Parathyroid adenoma (tissue), 2 donors: ENCODE results near the gene GRIFIN.
A peak's percentile ranks its signal among the peaks of the same experiment; 100 is the strongest.

Source experiments
- H2AFZ ChIP-seq: fragments of 300-600 bp; sonication (generic); one replicate; pipeline ENCODE4 v1.7.0; 2017; ENCODE audit warnings: antibody characterized with exemption, mild to moderate bottlenecking
- H3K27ac ChIP-seq: fragments of 300-600 bp; sonication (generic); one replicate; pipeline ENCODE4 v1.7.0; 2017
- H3K27me3 ChIP-seq: fragments of 300-600 bp; sonication (generic); one replicate; pipeline ENCODE4 v1.7.0; 2017; ENCODE audit warnings: low read length; ENCODE audit not compliant: control insufficient read depth, insufficient read depth
- H3K36me3 ChIP-seq: fragments of 300-600 bp; sonication (generic); one replicate; pipeline ENCODE4 v1.7.0; 2017; ENCODE audit warnings: low read length; ENCODE audit not compliant: control insufficient read depth, insufficient read depth
- H3K4me1 ChIP-seq: fragments of 300-600 bp; sonication (generic); one replicate; pipeline ENCODE4 v1.7.0; 2017; ENCODE audit warnings: control low read depth
- H3K4me2 ChIP-seq: fragments of 300-600 bp; sonication (generic); one replicate; pipeline ENCODE4 v1.7.0; 2017; ENCODE audit warnings: low read length
- H3K4me3 ChIP-seq: fragments of 300-600 bp; sonication (generic); one replicate; pipeline ENCODE4 v1.7.0; 2017; ENCODE audit warnings: low read depth, low read length
- H3K79me2 ChIP-seq: fragments of 300-600 bp; sonication (generic); one replicate; pipeline ENCODE4 v1.7.0; 2017; ENCODE audit warnings: control low read depth
- H3K9ac ChIP-seq: fragments of 300-600 bp; sonication (generic); one replicate; pipeline ENCODE4 v1.7.0; 2017; ENCODE audit warnings: mild to moderate bottlenecking
- H3K9me3 ChIP-seq: fragments of 300-600 bp; sonication (generic); one replicate; pipeline ENCODE4 v1.7.0; 2017; ENCODE audit warnings: low read length; ENCODE audit not compliant: control insufficient read depth
- TF ChIP-seq, protein P1 (sequence below): fragments of 300-600 bp; sonication (generic); IDR thresholded peaks from one replicate; pipeline ENCODE4 v1.7.0; 2017; ENCODE audit warnings: antibody characterized with exemption, mild to moderate bottlenecking
- donor health status: primary hyperparathyroidism.

Gene GRIFIN

DNA sequence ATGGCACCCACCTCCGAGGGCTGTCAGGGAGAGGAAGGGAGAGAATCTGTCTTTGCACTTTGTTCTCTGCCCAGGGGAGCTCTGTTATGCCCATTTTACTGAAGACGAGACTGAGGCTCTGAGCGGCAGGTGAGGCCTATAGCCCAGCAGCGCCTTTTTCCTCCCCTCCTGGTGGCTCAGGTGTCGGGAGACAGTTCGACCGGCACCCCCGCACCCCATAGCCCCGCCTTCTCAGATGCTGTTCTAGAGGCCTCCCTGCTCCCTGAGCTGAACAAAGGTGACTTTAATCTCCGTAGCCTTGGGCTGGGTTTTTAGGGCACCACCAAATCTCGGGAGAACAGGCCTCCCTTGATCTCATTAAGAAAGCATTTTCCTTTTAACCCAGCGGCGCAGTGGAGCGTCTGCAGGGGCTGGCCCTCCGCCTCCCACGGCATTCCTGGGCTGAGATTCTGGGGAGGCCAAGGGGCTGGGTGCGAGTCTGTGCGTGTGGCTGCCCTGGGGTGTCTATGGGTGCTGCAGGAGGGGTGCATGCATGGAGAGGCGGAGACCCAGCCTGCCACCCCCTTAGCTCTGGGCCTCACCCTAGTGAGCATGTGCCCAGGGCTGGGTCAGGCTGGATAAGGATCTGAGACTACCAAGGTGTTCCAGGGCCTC is 46.7 kb upstream of the GRIFIN start:
- Histone ChIP-seq H3K79me2 (no peaks in the 10 kb centered on the region), H3K4me1 (no peaks in the 10 kb centered on the region), H3K4me3 (peak overlapping the region; percentile 29), H3K27me3 (no peaks in the 10 kb centered on the region), H3K9ac (no peak overlapping the region), H3K4me2 (peak overlapping the region; percentile 33), H3K27ac (no peak overlapping the region), H3K36me3 (no peaks in the 10 kb centered on the region), H2AFZ (no peak overlapping the region), H3K9me3 (no peaks in the 10 kb centered on the region)
- TF ChIP-seq, protein P1, sequence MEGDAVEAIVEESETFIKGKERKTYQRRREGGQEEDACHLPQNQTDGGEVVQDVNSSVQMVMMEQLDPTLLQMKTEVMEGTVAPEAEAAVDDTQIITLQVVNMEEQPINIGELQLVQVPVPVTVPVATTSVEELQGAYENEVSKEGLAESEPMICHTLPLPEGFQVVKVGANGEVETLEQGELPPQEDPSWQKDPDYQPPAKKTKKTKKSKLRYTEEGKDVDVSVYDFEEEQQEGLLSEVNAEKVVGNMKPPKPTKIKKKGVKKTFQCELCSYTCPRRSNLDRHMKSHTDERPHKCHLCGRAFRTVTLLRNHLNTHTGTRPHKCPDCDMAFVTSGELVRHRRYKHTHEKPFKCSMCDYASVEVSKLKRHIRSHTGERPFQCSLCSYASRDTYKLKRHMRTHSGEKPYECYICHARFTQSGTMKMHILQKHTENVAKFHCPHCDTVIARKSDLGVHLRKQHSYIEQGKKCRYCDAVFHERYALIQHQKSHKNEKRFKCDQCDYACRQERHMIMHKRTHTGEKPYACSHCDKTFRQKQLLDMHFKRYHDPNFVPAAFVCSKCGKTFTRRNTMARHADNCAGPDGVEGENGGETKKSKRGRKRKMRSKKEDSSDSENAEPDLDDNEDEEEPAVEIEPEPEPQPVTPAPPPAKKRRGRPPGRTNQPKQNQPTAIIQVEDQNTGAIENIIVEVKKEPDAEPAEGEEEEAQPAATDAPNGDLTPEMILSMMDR: no peak

DNA sequence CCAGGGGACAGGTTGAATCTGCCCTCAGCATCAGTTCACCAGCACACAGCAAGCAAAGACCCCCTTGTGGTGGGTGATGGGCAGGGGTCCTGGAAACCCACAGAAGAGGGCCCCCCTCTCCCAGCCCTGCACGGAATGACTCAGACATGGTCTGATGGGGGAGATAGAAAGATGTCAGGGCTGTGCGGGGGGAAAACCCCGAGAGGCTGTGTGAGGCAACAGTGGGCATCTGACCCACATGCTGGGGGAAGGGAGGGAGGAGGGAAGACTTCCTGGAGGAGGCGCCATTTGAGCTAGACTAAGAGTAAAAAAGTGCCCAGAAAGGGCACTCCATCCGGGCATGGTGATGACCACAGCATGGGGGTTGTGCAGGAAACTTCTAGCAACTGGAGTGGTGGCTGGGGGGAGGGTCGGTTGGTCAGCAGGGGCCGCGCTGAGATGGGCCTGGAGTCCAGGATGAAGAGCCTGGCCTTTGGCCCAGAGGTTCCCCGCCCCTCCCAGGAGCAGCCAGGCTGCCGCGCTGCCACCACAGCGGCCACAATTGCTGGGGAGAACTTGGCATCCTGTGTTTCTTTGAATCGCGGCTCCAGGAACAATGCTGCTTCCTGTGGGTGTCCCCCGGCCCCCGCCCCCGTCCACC is 45.9 kb upstream of the GRIFIN start:
- Histone ChIP-seq H3K4me2 (peak overlapping the region; percentile 37), H3K27me3 (no peaks in the 10 kb centered on the region), H3K36me3 (no peaks in the 10 kb centered on the region), H3K9me3 (no peaks in the 10 kb centered on the region), H3K79me2 (no peaks in the 10 kb centered on the region), H2AFZ (no peak overlapping the region), H3K27ac (no peak overlapping the region), H3K9ac (no peak overlapping the region), H3K4me3 (peak overlapping the region; percentile 22), H3K4me1 (no peaks in the 10 kb centered on the region)
- TF ChIP-seq, protein P1: no peak

DNA sequence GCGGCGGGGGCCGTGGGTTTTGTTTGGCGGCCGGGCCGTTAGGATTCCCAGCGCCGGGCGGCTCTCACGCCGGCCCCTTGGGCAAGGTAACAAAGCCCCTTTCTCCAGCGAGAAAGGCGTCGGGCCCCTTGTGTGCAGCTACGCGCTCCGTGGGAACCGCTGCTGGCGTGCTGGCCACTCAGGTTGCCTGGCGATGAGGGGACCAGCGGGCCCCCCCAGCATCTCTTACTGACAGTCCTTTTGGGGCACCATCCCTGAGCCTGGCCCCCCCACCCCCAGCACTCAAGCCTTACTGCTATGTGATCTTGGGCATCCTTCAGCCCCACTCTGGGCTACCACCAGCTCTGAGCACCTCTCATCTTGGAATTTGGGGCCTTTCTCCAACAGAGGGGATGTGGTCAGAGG is 45.1 kb upstream of the GRIFIN start:
- H3K36me3 ChIP-seq: no peaks in the 10 kb centered on the region
- TF ChIP-seq, protein P1: no peak
- H3K4me1 ChIP-seq: no peaks in the 10 kb centered on the region
- no peak overlapping the region for H3K4me2 ChIP-seq
- no peaks in the 10 kb centered on the region for H3K27me3 ChIP-seq
- no peaks in the 10 kb centered on the region for H3K79me2 ChIP-seq
- H3K9me3 ChIP-seq: no peaks in the 10 kb centered on the region
- H3K4me3 ChIP-seq: peak overlapping the region; percentile 16
- no peak overlapping the region for H3K27ac ChIP-seq
- H3K9ac ChIP-seq: no peak overlapping the region
- H2AFZ ChIP-seq: no peak overlapping the region

DNA sequence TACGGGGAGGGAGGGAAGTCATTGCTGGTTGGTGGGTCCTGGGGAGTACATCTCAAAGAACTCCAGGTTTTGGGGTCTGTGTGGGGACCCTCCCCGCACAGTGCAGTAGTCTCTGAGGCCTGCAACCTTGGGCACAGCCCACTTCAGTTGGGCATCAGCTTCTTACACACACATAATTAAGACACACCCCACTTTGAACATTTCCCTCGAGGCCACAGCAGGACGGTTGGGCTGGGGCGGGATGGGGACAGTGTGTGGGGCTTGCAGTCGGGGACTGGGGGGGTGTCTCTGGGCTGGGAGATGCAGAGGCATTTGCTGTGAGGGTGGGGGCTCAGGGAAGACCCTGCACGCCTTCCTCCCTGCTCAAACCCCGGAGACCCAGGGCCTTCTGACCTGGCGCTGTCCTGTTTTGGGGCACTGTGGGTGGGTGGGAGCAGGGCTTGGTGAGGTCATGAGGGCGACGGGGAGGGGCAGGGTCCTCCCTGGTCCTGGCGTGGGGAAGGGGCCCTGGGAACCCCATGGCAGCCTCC is 44.6 kb upstream of the GRIFIN start:
- Histone ChIP-seq H3K27me3 (no peaks in the 10 kb centered on the region), H3K4me2 (no peak overlapping the region), H3K9ac (no peak overlapping the region), H2AFZ (no peak overlapping the region), H3K36me3 (no peaks in the 10 kb centered on the region), H3K9me3 (no peaks in the 10 kb centered on the region), H3K27ac (no peak overlapping the region), H3K79me2 (no peaks in the 10 kb centered on the region), H3K4me3 (peak overlapping the region; percentile 17), H3K4me1 (no peaks in the 10 kb centered on the region)
- TF ChIP-seq, protein P1: no peak
